LoVo (cell line): ENCODE measurements around the gene PAGR1.
"Not testable (repeated sequence)": the region's sequence is repeated elsewhere in the genome, so short reads cannot be mapped to it uniquely, and the experiment has no call there.

Experiments used
- DNase-seq: peaks from one replicate; pipeline ENCODE4 v3.0.0-alpha.2; 2016; ENCODE audit warnings: low spot score

Gene PAGR1

GRCh38 chr16:29812754-29813643 is 3.0 kb upstream of the PAGR1 start:
- DNase-seq: no peak

- DNase-seq: no peak
Observed at GRCh38 chr16:29813644-29814562, 2.0 kb upstream of the PAGR1 start.

GRCh38 chr16:29814592-29814991 is 1.4 kb upstream of the PAGR1 start:
- DNase-seq: no peak

- no peak for DNase-seq
Observed at GRCh38 chr16:29815032-29815721, 775 bp upstream of the PAGR1 start.

GRCh38 chr16:29816694-29817441 is 916 bp downstream of the PAGR1 start:
- DNase-seq: peak; percentile 63

GRCh38 chr16:29818082-29818481 is 2.1 kb downstream of the PAGR1 start:
- no peak for DNase-seq

- DNase-seq: no peak
Observed at GRCh38 chr16:29819506-29819905, 3.6 kb downstream of the PAGR1 start.

GRCh38 chr16:29820271-29820701 is 4.3 kb downstream of the PAGR1 start, which contains the start of gene MVP:
TSS of gene MVP (plus strand) at chr16:29820462. CDS start at chr16:29830550, 10,088 bp downstream.
- DNase-seq: peak; percentile 61

- peak; percentile 58 for DNase-seq
Observed at GRCh38 chr16:29820730-29821642, 5.0 kb downstream of the PAGR1 start.

GRCh38 chr16:29821643-29822115 is 5.7 kb downstream of the PAGR1 start:
- DNase-seq: peak; percentile 55

- peak; percentile 68 for DNase-seq
Observed at GRCh38 chr16:29824589-29825144, 8.7 kb downstream of the PAGR1 start.

- peak; percentile 78 for DNase-seq
Observed at GRCh38 chr16:29825145-29826044, 9.4 kb downstream of the PAGR1 start.

- DNase-seq: no peak
Observed at GRCh38 chr16:29826342-29826695, 10.4 kb downstream of the PAGR1 start.

GRCh38 chr16:29830774-29831173 is 14.8 kb downstream of the PAGR1 start:
- no peak for DNase-seq

GRCh38 chr16:29831490-29831889 is 15.5 kb downstream of the PAGR1 start:
- no peak for DNase-seq

- DNase-seq: not testable (repeated sequence)
Observed at GRCh38 chr16:29833219-29833618, 17.3 kb downstream of the PAGR1 start.

GRCh38 chr16:29834079-29834478 is 18.1 kb downstream of the PAGR1 start:
- no peak for DNase-seq

GRCh38 chr16:29835926-29836325 is 20.0 kb downstream of the PAGR1 start:
- no peak for DNase-seq

- DNase-seq: no peak
Observed at GRCh38 chr16:29836623-29837022, 20.7 kb downstream of the PAGR1 start.
